ENCODE data around the gene ADGRL1.

DNA sequence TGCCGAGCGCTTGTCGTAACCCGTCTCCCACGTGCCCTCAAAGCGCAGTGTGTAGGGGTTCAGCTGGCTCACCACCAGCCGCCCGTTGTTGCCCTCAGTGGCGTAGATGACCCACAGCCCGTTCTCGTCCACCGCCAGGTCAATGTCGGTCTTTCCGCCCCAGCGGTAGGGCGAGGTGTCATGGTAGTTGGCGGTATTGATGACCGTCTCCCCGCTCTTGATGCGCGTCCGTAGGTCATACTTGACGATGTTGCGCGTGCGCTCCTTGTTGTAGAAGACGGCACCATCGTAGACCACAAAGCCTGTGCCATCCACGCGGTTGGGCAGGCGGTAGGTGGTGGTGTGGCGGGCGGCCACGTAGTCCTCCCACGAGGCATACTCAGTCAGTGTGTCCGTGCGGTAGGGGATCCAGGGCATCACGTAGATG, 43.1 kb downstream of the ADGRL1 start:
- no peak for TF ChIP-seq POLR2A (IDR thresholded peaks at IDR 0.05)
- TF ChIP-seq, protein P1, sequence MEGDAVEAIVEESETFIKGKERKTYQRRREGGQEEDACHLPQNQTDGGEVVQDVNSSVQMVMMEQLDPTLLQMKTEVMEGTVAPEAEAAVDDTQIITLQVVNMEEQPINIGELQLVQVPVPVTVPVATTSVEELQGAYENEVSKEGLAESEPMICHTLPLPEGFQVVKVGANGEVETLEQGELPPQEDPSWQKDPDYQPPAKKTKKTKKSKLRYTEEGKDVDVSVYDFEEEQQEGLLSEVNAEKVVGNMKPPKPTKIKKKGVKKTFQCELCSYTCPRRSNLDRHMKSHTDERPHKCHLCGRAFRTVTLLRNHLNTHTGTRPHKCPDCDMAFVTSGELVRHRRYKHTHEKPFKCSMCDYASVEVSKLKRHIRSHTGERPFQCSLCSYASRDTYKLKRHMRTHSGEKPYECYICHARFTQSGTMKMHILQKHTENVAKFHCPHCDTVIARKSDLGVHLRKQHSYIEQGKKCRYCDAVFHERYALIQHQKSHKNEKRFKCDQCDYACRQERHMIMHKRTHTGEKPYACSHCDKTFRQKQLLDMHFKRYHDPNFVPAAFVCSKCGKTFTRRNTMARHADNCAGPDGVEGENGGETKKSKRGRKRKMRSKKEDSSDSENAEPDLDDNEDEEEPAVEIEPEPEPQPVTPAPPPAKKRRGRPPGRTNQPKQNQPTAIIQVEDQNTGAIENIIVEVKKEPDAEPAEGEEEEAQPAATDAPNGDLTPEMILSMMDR (IDR thresholded peaks at IDR 0.05) = no peak

Data from uterus (tissue), 2 donors.